CD4-positive, alpha-beta T cell (primary cell): ENCODE data around the gene KIF18A. TPM values are rescaled to one million over a fixed set of nuclear protein-coding genes. Genes with fewer than 3 reads are reported as not detected.
"Not testable (repeated sequence)": the region's sequence is repeated elsewhere in the genome, so short reads cannot be mapped to it uniquely, and the experiment has no call there.

ENCODE experiments used
- ATAC-seq: fragments of 200-7000 bp; cut with Tn5 transposase; one replicate; pipeline ENCODE4 v1.10.0; 2022; ENCODE audit warnings: mild to moderate bottlenecking; ENCODE audit not compliant: poor library complexity
- CTCF ChIA-PET: fragments of 350-600 bp; sonication (Branson Sonifier 250); formaldehyde crosslinking; loops from one replicate; lab custom pipeline; 2021; ENCODE audit warnings: antibody characterized with exemption, inconsistent platforms; lab: Charles Lee
- POLR2A ChIA-PET: fragments of 350-600 bp; sonication (Branson Sonifier 250); formaldehyde crosslinking; loops from one replicate; lab custom pipeline; 2021; ENCODE audit warnings: antibody characterized with exemption, inconsistent platforms; lab: Charles Lee
- DNase-seq, 14 experiments: peaks; one replicate each; pipeline ENCODE4 v3.0.0-alpha.2; 2013 to 2020; ENCODE audit warnings: mixed read lengths in 2 of 14
- H3K27ac ChIP-seq, 2 donors: one replicate each; pipeline versions ENCODE4 v1.5.1 to v1.7.0; 2013; ENCODE audit warnings: low read length in 2 of 2, low read depth in 1 of 2, mild to moderate bottlenecking in 1 of 2
- H3K27me3 ChIP-seq, 2 experiments: 1 replicate in 1 of 2; 2 replicates in 1 of 2; pipeline versions ENCODE4 v1.6.1 to v1.7.0; 2013; ENCODE audit warnings: low read length in 2 of 2, control low read depth in 1 of 2, mild to moderate bottlenecking in 1 of 2, moderate library complexity in 1 of 2; ENCODE audit not compliant: insufficient read depth in 2 of 2, control insufficient read depth in 1 of 2
- H3K36me3 ChIP-seq: one replicate; pipeline ENCODE4 v1.6.1; 2013; ENCODE audit warnings: low read length, control low read depth; ENCODE audit not compliant: insufficient read depth
- H3K4me1 ChIP-seq: one replicate; pipeline ENCODE4 v1.6.1; 2013; ENCODE audit warnings: low read length, control low read depth; ENCODE audit not compliant: insufficient read depth
- H3K4me3 ChIP-seq: one replicate; pipeline ENCODE4 v1.5.1; 2013; ENCODE audit warnings: mild to moderate bottlenecking, low read length, moderate library complexity
- H3K9me3 ChIP-seq, 2 experiments: 1 replicate in 1 of 2; 2 replicates in 1 of 2; pipeline versions ENCODE4 v1.6.1 to v1.7.0; 2013; ENCODE audit warnings: low read length in 2 of 2, mild to moderate bottlenecking in 2 of 2, control low read depth in 1 of 2, moderate library complexity in 1 of 2; ENCODE audit not compliant: control insufficient read depth in 1 of 2, insufficient read depth in 1 of 2
- H3K27ac Mint-ChIP-seq: one replicate; pipeline ENCODE4 v1.8.0; 2020; ENCODE audit warnings: mixed read lengths
- H3K27me3 Mint-ChIP-seq: one replicate; pipeline ENCODE4 v1.8.0; 2021; ENCODE audit warnings: mixed read lengths
- H3K36me3 Mint-ChIP-seq: one replicate; pipeline ENCODE4 v1.8.0; 2021; ENCODE audit warnings: low read depth, mixed read lengths
- H3K4me1 Mint-ChIP-seq: one replicate; pipeline ENCODE4 v1.8.0; 2021; ENCODE audit warnings: low read depth, mixed read lengths
- H3K4me3 Mint-ChIP-seq: one replicate; pipeline ENCODE4 v1.8.0; 2020; ENCODE audit warnings: mild to moderate bottlenecking, mixed read lengths
- H3K9me3 Mint-ChIP-seq: one replicate; pipeline ENCODE4 v1.8.0; 2020; ENCODE audit warnings: mixed read lengths
- intact Hi-C, 2 experiments: fragments of 100-400 bp; cut with DNase I in 1 of 2; cut with micrococcal nuclease in 1 of 2; formaldehyde crosslinking; loops; one replicate each; pipeline versions ENCODE4 v1.15.1 to v1.9.0; 2023 to 2025; cut with DNase I, micrococcal nuclease
- total RNA-seq, 174 experiments: library from RNA in 2 of 174; stranded (reverse) in 2 of 174; gene quantifications; one replicate each; pipeline ENCODE4 v1.2.3 and lab custom pipeline; 2021 to 2026
- TF ChIP-seq, protein P1 (sequence below): fragments of 200-600 bp; IDR thresholded peaks from one replicate; pipeline ENCODE4 v1.8.0; 2022; ENCODE audit warnings: antibody characterized with exemption, mild to moderate bottlenecking

Gene KIF18A
- total RNA-seq, 2 experiments from 2014 or later: 3.4 to 5.3 TPM

DNA sequence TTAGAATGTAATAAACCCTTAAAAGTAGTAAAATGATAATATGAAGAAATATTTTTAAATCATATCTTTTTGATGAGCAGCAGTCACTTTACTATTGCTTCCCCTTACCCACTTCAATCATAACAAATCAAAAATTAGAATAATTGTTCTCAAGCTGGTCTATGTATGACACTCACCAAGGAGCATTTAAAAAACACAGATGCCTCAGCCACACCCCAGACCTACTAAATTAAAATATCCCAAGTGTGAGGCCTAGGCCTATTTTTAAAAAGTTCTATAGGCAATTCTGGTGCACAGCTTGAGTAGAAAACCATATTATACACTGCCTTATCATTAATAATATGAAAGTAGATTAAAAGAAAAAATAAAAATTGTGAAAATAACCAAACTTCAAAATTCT is 15.2 kb downstream of the KIF18A start:
- Histone ChIP-seq H3K27me3 (no peaks in the 10 kb centered on the region), H3K4me3 (no peak overlapping the region), H3K36me3 (no peaks in the 10 kb centered on the region), H3K27ac (no peak overlapping the region), H3K9me3 (no peaks in the 10 kb centered on the region), H3K4me1 (no peaks in the 10 kb centered on the region)
- intact Hi-C loops: loop anchor here in 1 of 2 experiments (5.0 kb wide), 1 partner anchor 40 kb away; no protein-coding TSS in a partner anchor
- DNase-seq (no peak), ATAC-seq (no peak)
- no peaks in the 10 kb centered on the region for H3K4me1 Mint-ChIP-seq
- no peaks in the 10 kb centered on the region for H3K27me3 Mint-ChIP-seq
- TF ChIP-seq, protein P1, sequence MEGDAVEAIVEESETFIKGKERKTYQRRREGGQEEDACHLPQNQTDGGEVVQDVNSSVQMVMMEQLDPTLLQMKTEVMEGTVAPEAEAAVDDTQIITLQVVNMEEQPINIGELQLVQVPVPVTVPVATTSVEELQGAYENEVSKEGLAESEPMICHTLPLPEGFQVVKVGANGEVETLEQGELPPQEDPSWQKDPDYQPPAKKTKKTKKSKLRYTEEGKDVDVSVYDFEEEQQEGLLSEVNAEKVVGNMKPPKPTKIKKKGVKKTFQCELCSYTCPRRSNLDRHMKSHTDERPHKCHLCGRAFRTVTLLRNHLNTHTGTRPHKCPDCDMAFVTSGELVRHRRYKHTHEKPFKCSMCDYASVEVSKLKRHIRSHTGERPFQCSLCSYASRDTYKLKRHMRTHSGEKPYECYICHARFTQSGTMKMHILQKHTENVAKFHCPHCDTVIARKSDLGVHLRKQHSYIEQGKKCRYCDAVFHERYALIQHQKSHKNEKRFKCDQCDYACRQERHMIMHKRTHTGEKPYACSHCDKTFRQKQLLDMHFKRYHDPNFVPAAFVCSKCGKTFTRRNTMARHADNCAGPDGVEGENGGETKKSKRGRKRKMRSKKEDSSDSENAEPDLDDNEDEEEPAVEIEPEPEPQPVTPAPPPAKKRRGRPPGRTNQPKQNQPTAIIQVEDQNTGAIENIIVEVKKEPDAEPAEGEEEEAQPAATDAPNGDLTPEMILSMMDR: no peak
- ChIA-PET CTCF (no interaction called here), POLR2A (no interaction called here)
- H3K36me3 Mint-ChIP-seq: no peaks in the 10 kb centered on the region
- H3K27ac Mint-ChIP-seq: no peak overlapping the region
- H3K4me3 Mint-ChIP-seq: no peak overlapping the region
- no peaks in the 10 kb centered on the region for H3K9me3 Mint-ChIP-seq

DNA sequence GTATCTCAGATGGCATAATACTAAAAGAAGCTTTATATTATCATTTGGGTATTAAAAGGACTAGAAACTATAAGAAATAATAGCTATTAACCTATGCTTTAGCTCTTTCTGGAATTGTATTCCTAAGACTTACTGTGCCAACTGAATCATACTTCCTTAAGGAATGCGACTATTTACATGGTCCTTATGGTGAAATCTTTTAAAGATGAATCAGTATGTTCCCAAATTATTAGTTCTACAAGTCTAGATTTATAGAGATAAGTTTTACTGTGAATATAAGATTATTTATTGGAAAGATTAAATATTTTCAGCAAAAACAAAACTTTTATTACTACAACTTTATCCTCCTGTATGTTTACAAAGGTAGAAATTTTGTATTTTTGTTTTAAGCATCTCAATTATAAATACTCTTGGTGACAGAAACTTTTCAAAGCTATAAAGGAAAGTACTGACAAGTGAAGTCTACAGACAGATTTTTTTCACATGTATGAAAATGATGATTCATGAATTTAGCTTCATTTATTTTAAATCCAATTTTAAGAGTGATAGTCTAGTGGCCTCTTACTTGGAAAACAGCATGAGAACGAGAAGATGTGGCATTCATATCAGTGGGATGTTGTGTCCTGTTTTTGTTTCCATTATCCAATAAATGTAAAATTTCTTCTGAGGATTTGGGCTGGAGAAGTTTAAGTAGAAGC is 17.8 kb downstream of the KIF18A start:
- CTCF ChIA-PET: interaction anchor here (0.5 to 0.9 kb wide), 3 partner anchors 17 to 45 kb away, joined by 3 to 4 read pairs (median 3); no protein-coding TSS in a partner anchor

DNA sequence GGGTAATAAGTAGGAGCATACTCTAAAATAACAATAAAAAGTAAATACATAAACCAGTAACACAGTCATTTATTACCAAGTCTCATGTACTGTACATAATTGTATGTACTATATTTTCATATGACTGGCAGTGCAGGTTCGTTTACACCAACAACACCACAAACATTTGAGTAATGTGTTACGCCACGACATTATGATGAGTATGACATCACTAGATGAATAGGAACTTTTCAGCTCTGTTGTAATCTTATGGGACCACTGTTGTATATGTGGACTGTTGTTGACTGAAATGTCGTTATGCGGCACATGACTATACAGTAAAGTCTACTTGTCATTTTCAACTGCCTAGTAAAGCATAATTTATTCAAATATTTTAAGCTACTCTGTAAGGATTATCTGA is 18.6 kb downstream of the KIF18A start:
- no peaks in the 10 kb centered on the region for H3K9me3 ChIP-seq
- no peaks in the 10 kb centered on the region for H3K4me1 ChIP-seq
- Mint-ChIP-seq H3K27ac (no peak overlapping the region), H3K4me1 (no peaks in the 10 kb centered on the region), H3K9me3 (no peaks in the 10 kb centered on the region), H3K27me3 (no peaks in the 10 kb centered on the region), H3K4me3 (no peak overlapping the region), H3K36me3 (no peaks in the 10 kb centered on the region)
- H3K4me3 ChIP-seq: no peak overlapping the region
- ChIA-PET CTCF (interaction anchor here (0.5 to 1.3 kb wide), 4 partner anchors 10 to 44 kb away, joined by 3 to 4 read pairs (median 3); no protein-coding TSS in a partner anchor), POLR2A (interaction anchor here (1.7 kb wide), 1 partner anchor 19 kb away, joined by 5 read pairs; the partner anchor contains the start of genes KIF18A and METTL15)
- H3K36me3 ChIP-seq: no peaks in the 10 kb centered on the region
- DNase-seq (no peak), ATAC-seq (no peak)
- no peak overlapping the region for H3K27ac ChIP-seq
- TF ChIP-seq, protein P1: no peak
- no peaks in the 10 kb centered on the region for H3K27me3 ChIP-seq
- intact Hi-C loops: no loop called here

More for the DNA sequence above, 17.8 kb downstream of the KIF18A start:
- intact Hi-C loops: loop anchor here in 1 of 2 experiments (5.0 kb wide), 1 partner anchor 42 kb away; no protein-coding TSS in a partner anchor
- Histone ChIP-seq H3K27me3 (no peaks in the 10 kb centered on the region), H3K9me3 (no peaks in the 10 kb centered on the region), H3K4me3 (no peak overlapping the region), H3K4me1 (no peaks in the 10 kb centered on the region), H3K27ac (no peak overlapping the region), H3K36me3 (no peaks in the 10 kb centered on the region)
- POLR2A ChIA-PET: interaction anchor here (1.7 kb wide), 1 partner anchor 18 kb away, joined by 5 read pairs; the partner anchor contains the start of genes KIF18A and METTL15
- Mint-ChIP-seq H3K27ac (no peak overlapping the region), H3K4me1 (no peaks in the 10 kb centered on the region), H3K4me3 (no peak overlapping the region), H3K27me3 (no peaks in the 10 kb centered on the region), H3K9me3 (no peaks in the 10 kb centered on the region), H3K36me3 (no peaks in the 10 kb centered on the region)
- no peak for DNase-seq
- TF ChIP-seq, protein P1: no peak
- ATAC-seq: no peak

DNA sequence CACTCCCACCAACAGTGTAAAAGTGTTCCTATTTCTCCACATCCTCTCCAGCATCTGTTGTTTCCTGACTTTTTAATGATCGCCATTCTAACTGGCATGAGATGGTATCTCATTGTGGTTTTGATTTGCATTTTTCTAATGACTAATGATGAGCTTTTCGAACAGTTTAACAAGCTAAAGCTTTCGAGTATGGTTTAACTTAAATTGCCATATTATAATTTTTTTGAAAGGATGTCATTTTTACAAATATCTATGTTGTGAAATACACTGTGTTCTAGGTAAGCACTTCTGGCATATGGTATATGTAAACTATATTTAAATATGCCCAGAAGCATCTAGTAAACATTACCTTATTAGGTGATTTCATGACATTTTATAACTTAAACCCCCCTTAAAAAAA is 20.3 kb downstream of the KIF18A start:
- POLR2A ChIA-PET, H3K9me3 ChIP-seq, H3K9me3 Mint-ChIP-seq, DNase-seq, H3K36me3 ChIP-seq, H3K4me3 ChIP-seq, H3K4me1 ChIP-seq, CTCF ChIA-PET, ATAC-seq, H3K36me3 Mint-ChIP-seq, H3K27me3 Mint-ChIP-seq, H3K27ac ChIP-seq, H3K27me3 ChIP-seq, H3K4me1 Mint-ChIP-seq, H3K27ac Mint-ChIP-seq, intact Hi-C loops, H3K4me3 Mint-ChIP-seq: not testable (repeated sequence)

DNA sequence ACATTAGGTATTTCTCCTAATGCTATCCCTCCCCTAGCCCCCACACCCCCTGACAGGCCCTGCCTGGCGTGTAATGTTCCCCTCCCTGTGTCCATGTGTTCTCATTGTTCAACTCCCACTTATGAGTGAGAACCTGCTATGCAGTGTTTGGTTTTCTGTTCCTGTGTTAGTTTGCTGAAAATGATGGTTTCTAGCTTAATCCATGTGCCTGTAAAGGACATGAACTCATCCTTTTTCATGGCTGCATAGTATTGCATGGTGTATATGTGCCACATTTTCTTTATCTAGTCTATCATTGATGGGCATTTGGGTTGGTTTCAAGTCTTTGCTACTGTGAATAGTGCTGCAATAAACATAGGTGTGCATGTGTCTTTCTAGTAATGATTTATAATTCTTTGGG is 20.8 kb downstream of the KIF18A start:
- H3K27ac ChIP-seq, POLR2A ChIA-PET, H3K9me3 Mint-ChIP-seq, ATAC-seq, H3K27me3 ChIP-seq, H3K27me3 Mint-ChIP-seq, H3K4me3 Mint-ChIP-seq, H3K4me1 ChIP-seq, DNase-seq, H3K36me3 Mint-ChIP-seq, intact Hi-C loops, H3K4me1 Mint-ChIP-seq, H3K9me3 ChIP-seq, H3K4me3 ChIP-seq, H3K36me3 ChIP-seq, CTCF ChIA-PET, H3K27ac Mint-ChIP-seq: not testable (repeated sequence)
